Measurements from ENCODE around the gene HTR2A.

The HTR2A gene

GRCh38 chr13:46803586-46803985, 93.3 kb downstream of the HTR2A start:
- DNase-seq (ENCODE audit: insufficient read length), result no peak
- TF ChIP-seq POLR2AphosphoS5 (IDR thresholded peaks at IDR 0.05; ENCODE audit: low read depth, low read length) (no peak), POLR2A (IDR thresholded peaks at IDR 0.05; ENCODE audit: low read depth, low read length) (no peak), TAF1 (IDR thresholded peaks at IDR 0.05; ENCODE audit: borderline replicate concordance, low read depth, low read length) (no peak)
- no peak for FAIRE-seq

- DNase-seq (ENCODE audit: insufficient read length) (no peak), FAIRE-seq (no peak)
- no peak for TF ChIP-seq POLR2A (IDR thresholded peaks at IDR 0.05; ENCODE audit: low read depth, low read length)
- TF ChIP-seq TAF1 (IDR thresholded peaks at IDR 0.05; ENCODE audit: borderline replicate concordance, low read depth, low read length), result no peak
- no peak for TF ChIP-seq POLR2AphosphoS5 (IDR thresholded peaks at IDR 0.05; ENCODE audit: low read depth, low read length)
Observed at GRCh38 chr13:46801858-46802257, 95.0 kb downstream of the HTR2A start.

GRCh38 chr13:46799139-46799538, 97.7 kb downstream of the HTR2A start:
- FAIRE-seq, result no peak
- TF ChIP-seq TAF1 (IDR thresholded peaks at IDR 0.05; ENCODE audit: borderline replicate concordance, low read depth, low read length), result no peak
- TF ChIP-seq POLR2AphosphoS5 (IDR thresholded peaks at IDR 0.05; ENCODE audit: low read depth, low read length), result no peak
- TF ChIP-seq POLR2A (IDR thresholded peaks at IDR 0.05; ENCODE audit: low read depth, low read length), result no peak
- DNase-seq (ENCODE audit: insufficient read length), result no peak

- TF ChIP-seq POLR2A (IDR thresholded peaks at IDR 0.05; ENCODE audit: low read depth, low read length) (no peak), TAF1 (IDR thresholded peaks at IDR 0.05; ENCODE audit: borderline replicate concordance, low read depth, low read length) (no peak), POLR2AphosphoS5 (IDR thresholded peaks at IDR 0.05; ENCODE audit: low read depth, low read length) (no peak)
- no peak for DNase-seq (ENCODE audit: insufficient read length)
- FAIRE-seq, result peak; percentile 77
Observed at GRCh38 chr13:46797501-46798237, 99.2 kb downstream of the HTR2A start.

- TF ChIP-seq TAF1 (IDR thresholded peaks at IDR 0.05; ENCODE audit: borderline replicate concordance, low read depth, low read length) (peak; percentile 57), POLR2A (IDR thresholded peaks at IDR 0.05; ENCODE audit: low read depth, low read length) (peak; percentile 83), POLR2AphosphoS5 (IDR thresholded peaks at IDR 0.05; ENCODE audit: low read depth, low read length) (peak; percentile 71)
- peak; percentile 75 for DNase-seq (ENCODE audit: insufficient read length)
- peak; percentile 95 for FAIRE-seq
Observed at GRCh38 chr13:46796515-46797474, 100.1 kb downstream of the HTR2A start, which contains the start of gene ESD. Gene ESD, minus strand, starts transcription at chr13:46797161. Its CDS starts 5,748 bp downstream, at chr13:46791413.

- FAIRE-seq (no peak), DNase-seq (ENCODE audit: insufficient read length) (no peak)
- no peak for TF ChIP-seq TAF1 (IDR thresholded peaks at IDR 0.05; ENCODE audit: borderline replicate concordance, low read depth, low read length)
- TF ChIP-seq POLR2A (IDR thresholded peaks at IDR 0.05; ENCODE audit: low read depth, low read length), result no peak
- no peak for TF ChIP-seq POLR2AphosphoS5 (IDR thresholded peaks at IDR 0.05; ENCODE audit: low read depth, low read length)
Observed at GRCh38 chr13:46796129-46796514, 100.7 kb downstream of the HTR2A start.

GRCh38 chr13:46795321-46795720, 101.5 kb downstream of the HTR2A start:
- no peak for DNase-seq (ENCODE audit: insufficient read length)
- FAIRE-seq, result no peak

GRCh38 chr13:46783504-46783903, 113.3 kb downstream of the HTR2A start:
- FAIRE-seq (no peak), DNase-seq (ENCODE audit: insufficient read length) (no peak)
- TF ChIP-seq POLR2A (IDR thresholded peaks at IDR 0.05; ENCODE audit: low read depth, low read length), result no peak
- TF ChIP-seq POLR2AphosphoS5 (IDR thresholded peaks at IDR 0.05; ENCODE audit: low read depth, low read length), result no peak
- TF ChIP-seq TAF1 (IDR thresholded peaks at IDR 0.05; ENCODE audit: borderline replicate concordance, low read depth, low read length), result no peak

More at GRCh38 chr13:46795321-46795720, 101.5 kb downstream of the HTR2A start:
- no peak for TF ChIP-seq TAF1 (IDR thresholded peaks at IDR 0.05; ENCODE audit: borderline replicate concordance, low read depth, low read length)
- no peak for TF ChIP-seq POLR2A (IDR thresholded peaks at IDR 0.05; ENCODE audit: low read depth, low read length)
- no peak for TF ChIP-seq POLR2AphosphoS5 (IDR thresholded peaks at IDR 0.05; ENCODE audit: low read depth, low read length)

- FAIRE-seq, result peak; percentile 67
- no peak for TF ChIP-seq POLR2A (IDR thresholded peaks at IDR 0.05; ENCODE audit: low read depth, low read length)
- TF ChIP-seq TAF1 (IDR thresholded peaks at IDR 0.05; ENCODE audit: borderline replicate concordance, low read depth, low read length), result no peak
- TF ChIP-seq POLR2AphosphoS5 (IDR thresholded peaks at IDR 0.05; ENCODE audit: low read depth, low read length), result no peak
Observed at GRCh38 chr13:46782691-46783090, 114.2 kb downstream of the HTR2A start.

GRCh38 chr13:46782066-46782465, 114.8 kb downstream of the HTR2A start:
- FAIRE-seq (no peak), DNase-seq (ENCODE audit: insufficient read length) (no peak)
- no peak for TF ChIP-seq TAF1 (IDR thresholded peaks at IDR 0.05; ENCODE audit: borderline replicate concordance, low read depth, low read length)
- TF ChIP-seq POLR2AphosphoS5 (IDR thresholded peaks at IDR 0.05; ENCODE audit: low read depth, low read length), result no peak
- TF ChIP-seq POLR2A (IDR thresholded peaks at IDR 0.05; ENCODE audit: low read depth, low read length), result no peak

More at GRCh38 chr13:46782691-46783090, 114.2 kb downstream of the HTR2A start:
- DNase-seq (ENCODE audit: insufficient read length), result no peak

All from GM12892 (cell line).